CD4-positive, alpha-beta T cell treated with Interleukin-4 for 4 hours (primary cell): ENCODE measurements around the gene MKI67.
"Not testable (repeated sequence)": the region's sequence is repeated elsewhere in the genome, so short reads cannot be mapped to it uniquely, and the experiment has no call there.

Experiments
- DNase-seq: peaks from one replicate; pipeline ENCODE4 v3.0.0-alpha.2; 2020

The MKI67 gene, protein sequence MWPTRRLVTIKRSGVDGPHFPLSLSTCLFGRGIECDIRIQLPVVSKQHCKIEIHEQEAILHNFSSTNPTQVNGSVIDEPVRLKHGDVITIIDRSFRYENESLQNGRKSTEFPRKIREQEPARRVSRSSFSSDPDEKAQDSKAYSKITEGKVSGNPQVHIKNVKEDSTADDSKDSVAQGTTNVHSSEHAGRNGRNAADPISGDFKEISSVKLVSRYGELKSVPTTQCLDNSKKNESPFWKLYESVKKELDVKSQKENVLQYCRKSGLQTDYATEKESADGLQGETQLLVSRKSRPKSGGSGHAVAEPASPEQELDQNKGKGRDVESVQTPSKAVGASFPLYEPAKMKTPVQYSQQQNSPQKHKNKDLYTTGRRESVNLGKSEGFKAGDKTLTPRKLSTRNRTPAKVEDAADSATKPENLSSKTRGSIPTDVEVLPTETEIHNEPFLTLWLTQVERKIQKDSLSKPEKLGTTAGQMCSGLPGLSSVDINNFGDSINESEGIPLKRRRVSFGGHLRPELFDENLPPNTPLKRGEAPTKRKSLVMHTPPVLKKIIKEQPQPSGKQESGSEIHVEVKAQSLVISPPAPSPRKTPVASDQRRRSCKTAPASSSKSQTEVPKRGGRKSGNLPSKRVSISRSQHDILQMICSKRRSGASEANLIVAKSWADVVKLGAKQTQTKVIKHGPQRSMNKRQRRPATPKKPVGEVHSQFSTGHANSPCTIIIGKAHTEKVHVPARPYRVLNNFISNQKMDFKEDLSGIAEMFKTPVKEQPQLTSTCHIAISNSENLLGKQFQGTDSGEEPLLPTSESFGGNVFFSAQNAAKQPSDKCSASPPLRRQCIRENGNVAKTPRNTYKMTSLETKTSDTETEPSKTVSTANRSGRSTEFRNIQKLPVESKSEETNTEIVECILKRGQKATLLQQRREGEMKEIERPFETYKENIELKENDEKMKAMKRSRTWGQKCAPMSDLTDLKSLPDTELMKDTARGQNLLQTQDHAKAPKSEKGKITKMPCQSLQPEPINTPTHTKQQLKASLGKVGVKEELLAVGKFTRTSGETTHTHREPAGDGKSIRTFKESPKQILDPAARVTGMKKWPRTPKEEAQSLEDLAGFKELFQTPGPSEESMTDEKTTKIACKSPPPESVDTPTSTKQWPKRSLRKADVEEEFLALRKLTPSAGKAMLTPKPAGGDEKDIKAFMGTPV (N-terminal part only)

DNA sequence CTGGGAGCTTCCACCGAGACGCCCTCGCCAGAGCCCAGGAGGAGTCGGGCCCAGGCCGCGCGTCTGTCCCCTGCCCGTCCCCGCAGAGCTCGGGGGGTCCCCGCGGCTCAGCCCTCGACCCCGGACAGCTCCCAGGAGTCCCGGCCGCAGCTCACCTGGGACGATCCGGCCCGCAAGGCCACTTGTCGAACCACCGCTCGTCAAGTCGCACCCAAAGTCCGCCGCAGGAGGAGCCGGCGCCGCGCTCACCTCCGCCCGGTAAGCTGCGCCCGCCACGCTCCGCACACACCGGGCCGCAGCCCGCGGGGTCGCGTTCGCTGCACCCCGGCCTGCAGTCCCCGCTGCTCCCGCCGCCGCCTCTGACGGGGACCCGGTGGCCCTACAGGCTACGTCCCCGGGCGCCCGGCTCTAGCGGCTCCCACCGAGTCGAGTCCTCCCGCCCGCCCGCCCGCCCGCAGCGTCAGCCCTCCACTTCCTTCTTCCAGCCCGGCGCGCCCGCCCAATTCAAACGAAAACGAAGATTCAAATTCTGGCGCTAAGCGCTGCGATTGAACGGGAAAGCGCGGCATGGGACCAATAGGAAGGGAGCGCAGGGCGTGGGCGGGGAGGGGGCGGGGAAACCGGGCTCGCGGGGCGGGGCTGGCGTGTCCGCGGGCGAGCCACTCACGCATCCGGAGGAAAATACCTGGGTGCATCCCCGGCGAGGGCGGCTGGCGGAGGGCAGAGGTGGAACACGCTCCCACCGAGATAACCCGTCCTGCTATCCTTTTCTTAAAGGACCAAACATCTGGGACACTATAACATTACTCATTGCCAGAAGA lies at the start of gene MKI67:
Gene MKI67 (minus strand): TSS at position 480 of the 821 bp plus-strand sequence. CDS start 756 bp downstream, outside the sequence.
- peak; percentile 87 for DNase-seq

DNA sequence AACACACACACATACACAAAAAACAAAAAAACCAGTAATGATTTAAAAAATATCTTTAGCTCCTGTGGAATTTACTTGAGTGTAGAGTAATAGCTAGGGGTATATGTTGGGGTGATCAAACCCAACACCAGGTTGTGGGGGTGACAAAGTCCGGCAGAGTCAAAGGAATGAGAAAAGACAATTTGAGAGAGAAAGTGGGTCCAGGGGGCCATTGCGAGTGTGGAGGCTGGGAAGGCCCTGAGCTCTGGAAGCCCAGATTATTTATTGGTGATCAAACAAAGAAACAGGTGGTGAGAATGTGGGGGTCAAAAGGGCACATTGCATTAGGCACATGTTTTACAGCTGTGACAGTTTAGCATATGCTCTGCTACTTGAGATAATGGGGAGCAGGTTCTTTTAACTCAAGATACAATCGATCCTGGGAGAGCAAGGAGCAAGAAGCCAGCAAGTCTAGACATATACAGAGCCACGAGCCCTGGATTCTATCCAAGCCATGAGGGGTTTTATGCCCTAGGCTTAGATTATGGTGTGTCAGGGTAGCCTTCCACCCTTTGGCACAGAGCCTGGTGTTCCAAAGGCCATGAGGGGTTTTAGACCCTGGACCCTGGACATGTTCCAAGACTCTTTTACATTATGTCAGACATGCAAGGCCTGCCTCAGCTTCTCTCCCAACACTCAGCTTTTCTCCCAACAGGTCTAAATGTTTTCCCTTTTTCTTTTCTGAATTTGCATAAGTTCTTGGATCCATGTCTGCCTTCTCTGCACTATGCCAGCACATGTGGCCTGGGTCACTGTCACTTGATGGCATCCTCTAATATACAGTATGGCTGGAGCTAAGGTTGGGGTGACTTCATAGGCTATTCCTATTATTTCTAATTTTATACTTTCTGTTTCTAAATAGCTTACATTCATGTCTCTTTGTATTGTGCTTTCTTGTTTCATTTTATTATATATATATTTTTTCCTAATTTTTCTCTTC lies 48.6 kb upstream of the MKI67 start:
- DNase-seq, result no peak

DNA sequence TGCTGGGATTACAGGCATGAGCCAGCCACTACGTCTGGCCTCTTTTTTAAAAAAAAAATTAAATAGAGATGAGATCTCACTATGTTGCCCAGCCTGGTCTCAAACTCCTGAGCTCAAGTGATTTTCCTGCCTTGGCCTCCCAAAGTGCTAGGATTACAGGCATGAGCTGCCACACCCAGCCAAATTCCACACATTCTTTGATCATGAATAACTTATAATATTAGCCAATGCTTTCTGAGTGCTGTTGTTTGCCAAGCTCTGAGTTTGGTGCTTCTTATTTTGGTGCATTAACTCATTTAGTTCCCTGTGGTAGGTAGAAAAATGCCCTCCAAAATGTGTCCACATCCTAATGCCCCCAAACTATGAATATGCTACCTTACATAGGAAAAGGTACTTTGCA lies 47.2 kb upstream of the MKI67 start:
- no peak for DNase-seq

DNA sequence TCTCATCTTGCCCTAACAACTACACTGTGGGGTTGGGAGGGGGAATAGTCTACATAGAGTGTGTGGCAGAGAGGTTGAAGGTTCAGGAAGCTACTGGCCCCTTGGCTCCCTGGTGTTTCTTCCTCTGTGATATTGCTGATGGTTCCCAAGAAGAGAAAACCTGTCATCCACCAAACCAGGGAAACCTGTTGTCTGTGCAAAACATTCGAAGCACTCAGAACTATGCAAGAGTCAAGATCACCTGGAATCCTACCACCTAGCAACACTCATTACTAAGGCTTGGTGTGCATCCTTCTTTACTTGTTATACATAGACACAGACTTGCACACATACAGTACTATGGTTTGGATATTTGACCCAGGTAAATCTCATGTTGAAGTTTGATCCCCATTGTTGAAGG lies 46.5 kb upstream of the MKI67 start:
- DNase-seq, result no peak

DNA sequence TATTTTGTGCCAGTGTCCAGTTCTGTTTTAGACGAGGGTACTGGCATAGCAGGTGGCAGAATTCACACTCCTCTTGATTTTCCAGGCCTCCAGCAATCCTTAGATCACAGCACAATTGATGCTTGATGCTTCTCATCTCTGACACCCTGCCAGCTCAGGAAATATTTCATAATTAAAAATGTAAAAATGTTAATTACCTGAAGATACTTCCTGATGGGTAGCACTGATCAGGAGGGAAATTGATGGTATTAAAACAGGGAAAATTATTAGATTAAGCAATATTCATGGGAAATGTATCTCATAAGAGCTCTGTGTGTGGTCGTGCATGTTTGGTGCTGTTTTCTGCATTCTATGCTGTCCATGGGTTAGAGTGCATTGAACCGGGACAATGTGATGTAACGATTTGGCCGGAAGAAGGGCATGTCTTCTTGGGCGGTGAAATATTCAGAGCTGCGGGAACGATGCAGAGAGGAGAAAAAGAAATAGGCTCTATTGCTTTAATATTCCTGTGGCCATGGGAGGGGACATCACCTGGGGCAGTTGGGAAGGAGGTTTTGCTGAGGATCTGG lies 43.7 kb upstream of the MKI67 start:
- DNase-seq, result no peak

DNA sequence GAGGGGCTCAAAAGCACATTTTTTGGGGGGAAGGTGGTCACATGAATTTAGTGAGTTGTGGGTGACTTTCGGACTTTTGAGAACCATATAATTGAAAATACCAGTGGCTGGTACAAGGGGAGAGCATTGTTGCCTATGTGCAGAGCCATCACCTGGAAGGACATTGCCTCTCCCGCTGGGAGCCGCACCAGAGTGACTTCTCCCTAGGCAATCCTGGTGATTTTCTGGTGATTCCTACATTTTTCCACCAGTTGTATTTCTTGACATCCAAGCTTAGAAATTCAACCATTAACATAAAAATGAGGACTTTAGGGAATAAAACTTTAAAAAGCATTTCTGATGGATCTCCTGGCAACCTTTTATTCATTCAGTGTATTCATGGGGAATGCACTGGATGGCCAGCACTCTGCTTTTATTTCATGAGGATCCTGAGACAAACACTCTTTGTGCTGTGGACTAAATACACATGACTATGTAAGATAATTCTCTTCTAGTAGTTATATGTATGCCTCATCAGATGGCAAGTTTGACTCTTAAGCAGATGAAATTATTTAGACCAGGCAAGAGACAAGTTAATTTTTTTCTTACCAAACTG lies 41.8 kb upstream of the MKI67 start:
- DNase-seq, result no peak

DNA sequence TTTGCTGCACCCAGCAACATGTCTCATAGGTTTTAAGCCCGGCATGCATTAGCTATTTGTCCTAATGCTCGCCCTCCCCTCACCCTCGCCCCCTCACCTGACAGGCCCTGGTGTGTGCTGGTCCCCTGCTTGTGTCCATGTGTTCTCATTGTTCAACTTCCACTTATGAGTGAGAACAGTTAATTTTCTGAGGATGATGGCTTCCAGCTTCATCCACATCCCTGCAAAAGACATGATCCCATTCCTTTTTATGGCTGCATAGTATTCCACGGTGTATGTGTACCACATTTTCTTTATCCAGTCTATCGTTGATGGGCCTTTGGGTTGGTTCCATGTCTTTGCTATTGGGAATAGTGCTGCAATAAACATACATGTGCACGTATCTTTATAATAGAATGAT lies 40.9 kb upstream of the MKI67 start:
- DNase-seq, result not testable (repeated sequence)

DNA sequence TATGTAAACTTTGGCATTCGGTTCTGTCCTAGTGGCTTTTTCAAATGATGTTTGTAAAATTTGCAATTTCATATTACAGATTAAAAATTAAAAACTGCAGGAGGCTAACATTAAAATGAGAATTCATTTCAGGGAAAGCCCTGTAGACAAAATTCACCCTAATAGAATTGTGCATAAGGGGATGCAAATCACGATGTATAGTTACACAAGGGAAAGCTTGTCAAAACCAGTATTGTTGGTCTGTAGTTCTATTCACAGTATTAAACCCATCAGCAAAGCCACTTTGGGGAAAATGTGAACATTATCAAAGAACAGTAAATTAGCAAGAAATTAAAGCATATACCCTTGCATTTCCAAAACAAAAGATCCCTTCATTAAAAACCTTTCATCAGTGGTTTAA lies 39.9 kb upstream of the MKI67 start:
- no peak for DNase-seq

DNA sequence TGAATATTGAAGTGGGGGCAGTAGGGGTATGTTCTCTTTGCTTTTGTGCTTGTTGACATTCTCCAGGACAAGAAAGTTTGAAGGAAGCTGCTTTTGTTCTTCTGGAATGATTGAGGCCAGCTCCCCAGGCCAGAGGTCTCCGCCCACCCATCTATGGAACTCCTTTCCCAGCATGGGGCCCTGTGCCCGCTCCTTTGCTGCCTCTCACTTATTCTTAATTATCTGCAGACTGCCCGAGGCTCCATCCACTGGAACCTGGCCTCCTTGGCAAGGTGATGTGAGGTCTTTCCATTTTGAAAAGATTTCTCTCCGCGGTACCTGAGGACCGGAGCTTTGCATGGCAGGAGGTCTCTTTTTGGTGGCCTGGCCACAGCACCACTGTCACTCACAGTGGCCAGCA lies 39.3 kb upstream of the MKI67 start:
- no peak for DNase-seq

DNA sequence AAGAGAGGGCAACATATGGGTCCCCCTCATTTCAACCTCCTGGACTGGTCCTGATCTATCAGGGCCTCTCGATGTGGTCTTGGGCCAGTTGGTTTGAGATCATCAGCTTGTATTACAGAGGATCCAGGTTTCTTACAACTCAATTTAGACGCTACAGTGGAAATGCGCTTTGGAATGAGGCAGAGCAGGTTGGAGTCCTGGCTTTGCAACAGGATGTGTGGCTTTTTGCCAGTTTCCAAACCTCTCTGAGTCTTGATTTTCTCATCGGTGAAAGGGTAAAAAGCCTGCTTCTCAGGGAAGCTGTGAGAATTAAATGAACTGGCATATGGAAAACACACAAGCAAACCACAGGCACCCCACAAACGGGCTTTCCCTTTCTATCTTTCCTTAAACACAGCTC lies 37.5 kb upstream of the MKI67 start:
- no peak for DNase-seq

DNA sequence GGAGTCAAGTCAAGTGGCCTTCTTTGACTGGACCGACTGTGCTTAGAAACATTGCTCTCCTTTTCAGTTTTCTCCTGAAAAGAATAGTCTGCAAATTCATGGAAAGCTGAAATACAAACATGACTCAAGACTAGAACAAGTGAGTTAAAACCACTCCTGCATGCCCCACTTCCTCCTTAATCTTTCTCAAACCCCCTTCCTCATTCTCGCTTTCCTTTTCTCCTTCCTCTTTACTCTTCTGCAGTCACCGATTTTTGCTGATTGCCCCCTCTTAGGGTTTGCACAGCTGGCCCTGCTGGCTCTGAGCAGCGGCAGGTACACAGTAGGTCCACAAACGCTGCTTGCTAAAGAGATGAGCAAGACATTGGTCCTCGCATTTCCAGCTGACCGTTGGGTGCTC lies 34.8 kb upstream of the MKI67 start:
- no peak for DNase-seq

DNA sequence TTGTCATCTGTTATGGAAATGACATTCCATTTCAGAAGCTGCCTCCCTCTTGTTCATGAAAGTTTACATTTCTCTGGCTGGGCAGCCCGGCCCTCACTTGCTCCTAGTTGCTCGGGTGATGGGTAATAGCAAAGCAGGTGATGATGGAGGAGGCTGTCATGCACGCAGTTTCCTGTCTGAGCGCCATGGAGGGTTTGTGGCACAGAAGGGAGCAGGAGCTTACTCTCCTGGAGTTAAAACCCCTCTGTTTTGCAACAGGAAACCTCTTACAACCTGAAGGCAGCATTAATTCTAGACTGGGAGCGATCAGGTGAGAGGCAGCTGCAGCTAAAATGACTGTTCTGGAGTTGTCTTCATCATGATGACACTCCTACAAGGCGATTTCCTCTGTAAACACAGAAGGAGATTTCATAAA lies 34.1 kb upstream of the MKI67 start:
- DNase-seq, result no peak

DNA sequence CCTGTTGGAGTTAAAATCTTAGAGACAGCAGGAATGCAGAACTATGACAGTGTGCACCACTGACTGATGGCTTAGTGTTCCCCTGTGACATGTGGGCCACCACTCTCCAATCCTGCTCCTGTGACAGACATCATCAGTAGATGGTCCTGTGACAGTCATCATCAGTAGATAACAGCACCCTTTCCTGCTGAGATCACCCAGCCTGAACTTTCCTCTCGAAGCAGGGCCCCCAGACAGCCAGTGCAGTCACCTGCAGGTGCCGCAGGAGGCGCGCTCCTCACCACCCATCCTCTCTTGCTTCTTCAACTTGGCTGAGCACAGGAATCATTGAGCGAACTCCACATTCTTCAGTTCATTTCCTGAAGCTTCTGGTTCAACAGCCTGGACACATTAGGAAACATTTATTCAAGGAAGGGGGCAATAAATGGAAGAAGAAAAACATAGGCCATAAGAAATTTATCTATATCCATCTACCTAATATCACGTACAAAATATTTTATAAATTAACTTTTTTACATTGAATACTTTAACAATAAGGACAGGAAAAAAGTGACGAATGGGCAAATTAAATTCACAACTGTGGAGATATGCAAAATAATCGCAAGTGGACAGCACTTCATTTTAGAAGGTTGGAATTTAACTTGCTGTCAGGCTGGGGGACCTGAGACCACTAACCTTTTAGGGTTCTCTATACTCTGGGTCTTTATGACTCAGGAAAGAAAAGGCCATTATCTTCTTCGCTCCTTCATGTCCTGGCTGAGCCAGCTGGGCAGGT lies 32.0 kb upstream of the MKI67 start:
- no peak for DNase-seq

DNA sequence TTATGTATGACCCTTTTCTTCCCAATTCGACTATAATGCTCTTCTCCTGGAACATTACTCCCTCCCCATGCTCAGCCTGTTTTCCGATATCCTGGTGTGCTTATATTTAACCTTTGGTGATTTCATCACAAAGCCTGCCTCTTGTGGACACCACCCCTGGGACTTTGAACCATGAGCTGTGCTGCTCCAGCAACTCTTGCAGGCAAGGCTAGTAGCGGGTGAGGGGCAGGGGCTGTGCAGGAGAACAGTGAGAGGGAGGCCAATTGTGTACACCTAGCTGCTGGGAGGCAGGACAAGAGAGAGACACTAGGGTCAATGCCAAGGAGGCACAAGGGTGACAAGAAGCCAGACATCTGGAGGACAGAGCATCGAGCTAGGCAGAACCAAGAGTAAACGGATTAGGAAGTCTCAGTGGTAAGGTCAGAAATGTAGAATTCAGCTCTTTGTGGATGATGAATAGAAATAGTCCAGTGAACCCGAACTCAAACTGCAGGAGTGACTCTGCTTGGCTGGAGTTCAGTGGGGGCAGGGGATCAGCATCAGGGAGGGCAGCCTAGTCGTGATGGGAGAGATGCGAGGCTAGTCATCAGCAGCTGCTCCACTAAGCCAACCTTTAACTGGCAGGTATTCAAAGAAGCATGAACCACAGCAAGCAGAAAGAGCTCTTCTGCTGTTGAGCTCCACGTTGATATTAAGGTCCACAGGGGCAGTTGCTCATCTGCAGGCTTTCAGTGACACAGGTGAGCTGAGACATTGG lies 31.0 kb upstream of the MKI67 start:
- DNase-seq, result no peak

DNA sequence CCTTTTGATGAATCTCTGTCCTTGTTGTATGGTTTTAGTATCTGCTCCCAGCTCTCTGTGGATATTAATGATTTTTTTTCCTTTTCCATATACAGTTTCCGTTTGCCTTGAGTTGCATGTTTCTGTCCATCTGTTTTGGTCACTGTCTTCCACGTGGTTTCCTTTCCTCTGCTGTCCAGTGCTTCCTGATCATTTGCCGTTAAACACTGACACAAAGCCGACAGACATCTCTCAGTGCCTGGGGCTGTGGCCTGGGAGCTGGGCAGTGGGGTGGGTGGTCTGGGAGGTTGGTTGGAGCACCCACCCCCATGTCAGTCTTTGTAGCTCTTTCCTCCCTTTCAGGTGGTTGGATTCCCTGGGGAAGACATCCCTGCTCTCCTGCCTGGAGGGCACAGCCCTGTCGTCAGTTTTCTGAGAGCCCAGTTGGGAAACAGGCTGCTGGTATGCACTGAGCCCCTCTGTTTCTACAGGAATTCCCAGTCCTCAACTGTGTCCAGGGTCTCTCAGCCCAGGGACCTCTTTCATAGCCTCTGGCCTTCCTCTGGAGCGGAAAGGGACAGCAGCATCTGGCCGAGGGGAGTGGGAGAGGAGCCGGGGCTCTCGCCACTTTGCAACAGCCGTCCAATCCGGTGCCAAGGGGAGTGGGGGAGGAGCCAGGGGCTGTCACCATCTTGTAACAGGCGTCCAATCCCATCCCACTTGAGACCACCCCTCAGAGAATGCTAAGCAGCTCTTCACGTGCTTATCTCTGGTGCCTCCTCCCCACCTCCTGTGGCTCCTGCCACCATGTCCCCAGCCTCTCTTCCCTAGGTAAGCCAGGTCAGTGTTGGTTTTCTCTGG lies 26.7 kb upstream of the MKI67 start:
- no peak for DNase-seq

DNA sequence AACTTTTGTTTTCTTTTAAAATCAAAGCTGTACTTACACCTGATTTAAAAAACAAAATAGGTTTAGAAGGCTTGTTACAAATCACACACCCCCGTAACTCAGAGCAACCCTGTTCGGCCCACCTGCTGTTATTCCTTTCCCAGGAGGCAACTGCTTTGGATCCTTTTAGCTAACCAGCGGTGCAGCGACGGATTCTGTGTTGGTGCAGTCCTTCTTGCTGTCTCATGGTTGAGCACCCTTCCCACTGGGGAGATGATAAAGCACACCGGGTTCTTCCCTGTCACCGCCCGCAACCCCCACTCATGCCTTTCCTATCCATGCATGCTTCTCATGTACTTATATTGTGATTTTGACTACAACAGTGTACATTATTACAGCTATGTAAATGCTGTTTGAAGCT lies 24.8 kb upstream of the MKI67 start:
- DNase-seq, result no peak

DNA sequence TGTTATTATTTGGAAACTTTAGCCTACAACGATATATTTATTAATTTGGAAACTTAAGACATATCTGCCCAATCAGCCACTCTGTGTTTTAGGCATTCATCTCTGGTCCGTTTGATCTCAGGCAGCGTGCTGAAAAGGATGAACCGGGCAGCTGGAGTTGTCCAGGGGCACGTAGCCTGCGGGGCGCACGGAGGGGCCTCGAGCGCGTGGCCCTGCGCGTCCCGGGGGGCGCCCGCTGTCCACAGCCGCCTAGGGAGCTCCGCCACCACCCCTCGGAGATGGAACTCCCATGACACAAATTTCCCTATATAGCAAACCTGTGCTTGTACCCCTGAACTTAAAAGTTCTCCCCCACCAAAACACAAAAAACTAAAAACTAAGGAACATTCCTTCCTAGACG lies 24.3 kb upstream of the MKI67 start:
- DNase-seq, result no peak

DNA sequence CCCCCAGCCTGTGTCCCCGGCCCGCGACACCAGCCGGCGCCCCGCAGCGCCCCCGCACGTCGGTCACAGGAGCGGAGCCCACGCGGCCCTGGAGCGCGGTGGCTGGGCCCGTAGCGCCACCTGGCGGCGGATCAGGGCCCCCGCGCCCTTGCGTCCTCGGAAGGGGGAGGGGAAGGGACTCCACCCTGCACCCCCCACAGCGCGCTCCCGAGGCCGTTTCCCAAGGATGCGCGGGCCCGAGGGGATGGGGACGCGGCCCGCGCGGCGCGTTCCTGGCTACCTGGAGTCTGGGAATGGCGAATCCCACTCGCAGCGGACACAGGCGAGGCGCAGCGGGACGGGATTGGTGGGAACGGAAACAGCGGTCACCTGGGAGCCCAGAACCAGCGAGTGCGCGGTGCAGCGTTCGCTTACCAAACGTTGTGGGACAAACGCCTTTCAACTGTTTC lies 23.8 kb upstream of the MKI67 start:
- peak; percentile 61 for DNase-seq
